IPS-18a (cell line): ENCODE measurements around the gene CDK4.

Experiments
- H3K27ac ChIP-seq: one replicate; pipeline ENCODE4 v1.5.1; 2013; ENCODE audit warnings: low read length
- H3K27me3 ChIP-seq: one replicate; pipeline ENCODE4 v1.6.1; 2013; ENCODE audit warnings: mild to moderate bottlenecking, low read length; ENCODE audit not compliant: control insufficient read depth, insufficient read depth
- H3K36me3 ChIP-seq: one replicate; pipeline ENCODE4 v1.6.1; 2013; ENCODE audit warnings: low read depth, low read length; ENCODE audit not compliant: control insufficient read depth
- H3K4me1 ChIP-seq: one replicate; pipeline ENCODE4 v1.6.1; 2013; ENCODE audit warnings: low read depth, low read length; ENCODE audit not compliant: control insufficient read depth
- H3K4me3 ChIP-seq: one replicate; pipeline ENCODE4 v1.5.1; 2013; ENCODE audit warnings: low read length
- H3K9ac ChIP-seq: one replicate; pipeline ENCODE4 v1.6.1; 2013; ENCODE audit warnings: mild to moderate bottlenecking, low read length, moderate library complexity
- H3K9me3 ChIP-seq: one replicate; pipeline ENCODE4 v1.6.1; 2013; ENCODE audit warnings: low read depth, low read length; ENCODE audit not compliant: control insufficient read depth

The CDK4 gene

DNA sequence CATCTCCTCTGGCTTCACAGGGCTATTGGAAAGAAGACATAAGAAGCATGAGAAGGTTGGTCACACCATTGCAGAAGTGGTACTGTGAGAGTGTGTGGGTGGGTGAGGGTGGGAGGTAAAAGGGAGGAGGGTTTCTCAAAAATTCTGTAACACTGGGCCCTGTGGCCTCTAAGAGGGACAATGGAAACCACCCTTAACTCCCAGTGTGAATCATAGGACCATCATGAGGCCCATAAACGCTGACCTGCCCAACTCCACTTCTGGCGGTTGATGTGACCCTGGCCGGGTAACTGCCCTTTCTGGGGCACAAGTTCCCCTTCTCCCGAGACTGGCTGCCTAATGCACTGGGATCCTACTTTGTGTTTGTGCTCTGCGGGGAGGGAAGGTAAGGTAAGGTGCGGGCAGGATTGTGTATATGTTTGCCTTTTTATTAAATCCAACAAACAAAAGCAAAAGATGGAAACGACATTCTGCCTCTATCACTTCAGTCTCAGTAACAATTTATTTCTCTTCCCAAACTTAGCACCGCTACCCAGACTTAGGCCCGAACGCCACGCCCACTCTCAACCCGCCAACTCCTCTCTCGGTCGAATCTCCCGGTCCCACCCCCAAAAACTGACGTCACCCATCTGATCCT, 19.2 kb upstream of the CDK4 start:
- H3K9me3 ChIP-seq: no peaks in the 10 kb centered on the region
- H3K4me3 ChIP-seq: peak overlapping the region; percentile 89
- peak overlapping the region; percentile 96 for H3K9ac ChIP-seq
- peak overlapping the region; percentile 96 for H3K27ac ChIP-seq
- peaks cover 26% of the 10 kb centered on the region for H3K36me3 ChIP-seq
- peaks cover 24% of the 10 kb centered on the region for H3K27me3 ChIP-seq
- peaks cover 13% of the 10 kb centered on the region for H3K4me1 ChIP-seq

DNA sequence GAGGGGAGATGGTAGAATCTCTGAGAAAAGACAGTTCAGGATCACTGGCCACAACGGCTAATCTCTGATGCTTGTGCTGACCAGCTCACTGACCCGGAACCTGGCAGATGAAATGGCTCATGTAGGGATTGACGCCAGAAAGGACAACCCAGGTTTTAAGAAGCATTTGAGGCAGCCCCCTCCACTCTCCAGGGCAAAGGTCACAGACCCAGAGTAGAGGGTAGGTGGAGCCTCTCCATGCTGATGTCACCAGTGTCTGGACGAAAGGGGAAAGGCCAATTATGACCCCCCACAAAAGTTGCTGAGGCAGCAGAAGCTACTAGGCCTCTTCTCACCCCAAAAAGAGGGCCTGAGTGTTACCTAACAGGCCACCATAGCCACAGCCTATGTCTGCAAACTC, 18.6 kb upstream of the CDK4 start:
- Histone ChIP-seq H3K4me3 (no peak overlapping the region), H3K9me3 (no peaks in the 10 kb centered on the region), H3K27ac (no peak overlapping the region), H3K9ac (no peak overlapping the region), H3K36me3 (peaks cover 26% of the 10 kb centered on the region), H3K4me1 (peaks cover 17% of the 10 kb centered on the region), H3K27me3 (peaks cover 30% of the 10 kb centered on the region)

DNA sequence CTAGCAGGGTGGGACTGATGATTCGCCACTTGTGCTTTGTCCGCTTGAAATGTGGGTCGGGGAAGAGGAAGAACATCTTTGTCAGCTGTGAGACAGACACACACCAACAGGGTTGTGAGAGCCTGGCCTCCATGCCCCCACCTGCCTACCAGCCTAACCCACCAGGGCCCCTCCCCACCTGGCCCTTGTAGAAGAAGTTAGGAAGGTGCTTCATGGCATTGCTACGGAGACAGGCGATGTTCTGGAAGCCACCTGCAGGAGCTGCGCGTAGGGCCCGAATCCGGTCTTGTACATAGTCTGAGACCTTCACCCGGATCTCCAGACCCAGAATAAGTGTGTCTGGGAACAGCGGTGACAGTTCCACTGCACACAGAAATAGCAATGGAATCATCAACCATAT, 17.5 kb upstream of the CDK4 start:
- no peak overlapping the region for H3K9ac ChIP-seq
- no peak overlapping the region for H3K27ac ChIP-seq
- H3K27me3 ChIP-seq: peaks cover 41% of the 10 kb centered on the region
- no peaks in the 10 kb centered on the region for H3K9me3 ChIP-seq
- no peak overlapping the region for H3K4me3 ChIP-seq
- peaks cover 17% of the 10 kb centered on the region for H3K4me1 ChIP-seq
- H3K36me3 ChIP-seq: peaks cover 26% of the 10 kb centered on the region

DNA sequence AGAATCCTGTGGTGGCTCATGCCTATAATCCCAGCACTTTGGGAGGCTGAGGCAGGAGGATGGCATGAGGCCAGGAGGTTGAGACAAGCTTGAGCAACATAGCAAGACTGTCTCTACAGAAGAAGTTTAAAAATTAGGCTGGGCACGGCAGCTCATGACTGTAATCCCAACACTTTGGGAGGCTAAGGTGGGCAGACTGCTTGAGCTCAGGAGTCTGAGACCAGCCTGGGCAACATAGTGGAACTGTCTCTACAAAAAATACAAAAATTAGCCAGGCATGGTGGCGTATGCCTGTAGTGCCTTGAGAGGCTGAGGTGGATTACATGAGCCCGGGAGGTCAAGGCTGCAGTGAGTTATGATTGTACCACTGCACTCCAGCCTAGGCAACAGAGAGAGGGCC, 15.8 kb upstream of the CDK4 start:
- H3K4me1 ChIP-seq: peaks cover 17% of the 10 kb centered on the region
- H3K27me3 ChIP-seq: peaks cover 51% of the 10 kb centered on the region
- no peak overlapping the region for H3K27ac ChIP-seq

DNA sequence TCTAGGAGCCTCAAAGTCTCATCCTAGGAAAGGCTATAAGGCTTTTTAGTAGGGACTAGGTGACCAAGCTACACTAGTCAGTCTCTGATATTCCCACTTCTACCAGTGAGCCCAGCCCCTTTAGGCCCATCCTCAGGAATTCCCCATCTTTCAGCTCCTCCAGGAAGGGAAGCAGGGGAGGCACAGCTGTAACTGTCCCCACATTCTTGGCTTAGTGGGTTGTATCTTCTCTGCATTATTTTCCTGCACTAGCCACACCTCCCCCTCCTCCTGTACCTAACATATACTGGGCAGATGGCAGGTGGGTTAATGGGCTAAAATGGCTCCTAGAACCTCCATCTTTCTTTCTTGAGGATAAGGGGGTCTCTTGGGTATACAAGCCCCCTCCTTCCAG, 15.2 kb upstream of the CDK4 start:
- Histone ChIP-seq H3K27me3 (peaks cover 55% of the 10 kb centered on the region), H3K9me3 (no peaks in the 10 kb centered on the region), H3K4me1 (peaks cover 17% of the 10 kb centered on the region), H3K27ac (no peak overlapping the region), H3K9ac (no peak overlapping the region), H3K4me3 (peak overlapping the region; percentile 58), H3K36me3 (peaks cover 26% of the 10 kb centered on the region)

More for the DNA sequence above, 15.8 kb upstream of the CDK4 start:
- Histone ChIP-seq H3K9me3 (no peaks in the 10 kb centered on the region), H3K36me3 (peaks cover 26% of the 10 kb centered on the region), H3K9ac (no peak overlapping the region), H3K4me3 (no peak overlapping the region)

DNA sequence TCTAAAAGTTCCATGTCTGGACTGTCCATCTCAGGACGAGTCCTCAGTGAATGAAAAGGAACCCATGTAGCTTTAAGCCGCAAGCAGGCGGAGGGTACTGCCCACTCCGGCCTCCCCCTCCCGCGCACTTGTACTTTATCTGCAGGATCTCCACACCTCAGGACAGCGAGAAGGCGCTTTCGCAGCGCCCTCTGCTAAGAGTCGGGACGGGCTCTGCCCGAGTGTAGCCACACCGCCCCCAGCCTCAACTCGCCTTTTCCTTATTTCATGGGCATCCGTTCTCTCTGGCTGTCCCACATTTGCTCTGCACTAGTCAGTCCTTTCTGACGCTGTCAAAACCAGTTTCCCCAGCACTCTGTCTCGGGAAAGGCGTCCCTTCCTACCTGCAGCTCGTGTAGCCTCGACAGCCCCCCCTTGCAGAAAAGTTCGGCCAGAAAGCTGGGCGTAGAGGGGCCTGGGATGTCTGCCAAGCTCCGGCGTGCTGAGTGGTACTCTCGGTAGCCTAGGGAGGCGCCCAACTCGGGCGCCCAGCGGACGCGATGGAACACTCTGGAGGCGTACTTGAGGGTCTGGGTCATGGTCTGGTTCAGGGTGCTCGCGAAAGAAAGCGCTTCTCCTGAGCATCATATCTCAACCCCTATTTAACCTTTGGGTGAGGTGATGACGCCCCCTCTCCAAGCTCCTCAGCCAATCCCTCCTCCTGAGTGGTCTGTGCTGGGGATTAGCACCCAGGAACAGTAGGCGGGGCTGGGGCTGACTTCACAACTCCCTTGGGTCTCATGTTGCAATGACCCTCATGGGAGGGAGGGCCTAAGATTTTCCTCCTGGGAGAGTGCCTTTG, 14.6 kb upstream of the CDK4 start, which contains the start of gene CYP27B1:
CYP27B1 (minus strand) TSS at position 615 of the 841 bp plus-strand sequence; CDS start at position 578, 37 bp downstream.
- H3K27ac ChIP-seq: no peak within 1 kb of the TSS
- peaks cover 17% of the 10 kb centered on the region for H3K4me1 ChIP-seq
- H3K4me3 ChIP-seq: peak within 1 kb of the TSS; percentile 58
- H3K36me3 ChIP-seq: peaks cover 26% of the 10 kb centered on the region
- no peaks in the 10 kb centered on the region for H3K9me3 ChIP-seq
- H3K27me3 ChIP-seq: peaks cover 55% of the 10 kb centered on the region
- peak within 1 kb of the TSS; percentile 19 for H3K9ac ChIP-seq

DNA sequence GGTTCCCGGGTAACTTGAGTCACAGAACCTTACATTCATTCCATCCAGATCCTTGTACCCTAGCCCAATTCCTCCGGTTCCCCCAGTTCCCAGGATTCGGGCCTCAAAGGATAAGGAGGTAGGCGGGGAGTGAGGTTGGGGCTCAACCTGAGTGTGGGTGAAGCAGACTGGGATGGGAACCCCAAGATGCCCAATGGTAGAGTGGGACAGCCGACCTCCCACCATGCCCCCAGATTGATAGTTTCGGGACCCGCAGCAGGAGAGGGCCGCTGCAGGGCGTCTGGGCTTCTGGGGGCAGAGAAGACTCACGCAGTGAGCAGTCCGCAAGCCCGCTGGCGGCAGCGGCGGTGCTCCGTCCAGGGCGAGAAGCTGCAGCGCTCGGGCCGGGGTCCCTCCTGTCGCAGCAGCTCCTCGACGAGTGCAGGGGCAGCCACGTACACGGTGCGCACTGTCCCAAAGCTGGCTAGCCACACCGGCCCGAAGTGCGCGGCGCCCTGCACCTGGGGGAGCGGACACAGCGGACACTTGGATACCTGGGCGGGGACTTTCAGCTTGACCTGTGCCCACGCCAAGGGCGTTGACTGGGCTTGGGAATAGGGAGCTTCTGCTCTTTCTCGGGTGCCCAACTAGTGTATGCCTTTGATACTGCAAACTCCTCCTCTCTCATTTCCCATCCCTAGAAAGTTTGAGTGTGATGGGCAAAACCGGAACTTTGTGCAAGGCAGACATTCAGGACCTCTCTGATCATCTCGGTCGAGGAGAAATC, 13.8 kb upstream of the CDK4 start:
- H3K27me3 ChIP-seq: peaks cover 55% of the 10 kb centered on the region
- H3K36me3 ChIP-seq: peaks cover 26% of the 10 kb centered on the region
- H3K4me1 ChIP-seq: peaks cover 17% of the 10 kb centered on the region
- H3K9me3 ChIP-seq: no peaks in the 10 kb centered on the region
- no peak overlapping the region for H3K27ac ChIP-seq
- peak overlapping the region; percentile 58 for H3K4me3 ChIP-seq
- H3K9ac ChIP-seq: no peak overlapping the region

DNA sequence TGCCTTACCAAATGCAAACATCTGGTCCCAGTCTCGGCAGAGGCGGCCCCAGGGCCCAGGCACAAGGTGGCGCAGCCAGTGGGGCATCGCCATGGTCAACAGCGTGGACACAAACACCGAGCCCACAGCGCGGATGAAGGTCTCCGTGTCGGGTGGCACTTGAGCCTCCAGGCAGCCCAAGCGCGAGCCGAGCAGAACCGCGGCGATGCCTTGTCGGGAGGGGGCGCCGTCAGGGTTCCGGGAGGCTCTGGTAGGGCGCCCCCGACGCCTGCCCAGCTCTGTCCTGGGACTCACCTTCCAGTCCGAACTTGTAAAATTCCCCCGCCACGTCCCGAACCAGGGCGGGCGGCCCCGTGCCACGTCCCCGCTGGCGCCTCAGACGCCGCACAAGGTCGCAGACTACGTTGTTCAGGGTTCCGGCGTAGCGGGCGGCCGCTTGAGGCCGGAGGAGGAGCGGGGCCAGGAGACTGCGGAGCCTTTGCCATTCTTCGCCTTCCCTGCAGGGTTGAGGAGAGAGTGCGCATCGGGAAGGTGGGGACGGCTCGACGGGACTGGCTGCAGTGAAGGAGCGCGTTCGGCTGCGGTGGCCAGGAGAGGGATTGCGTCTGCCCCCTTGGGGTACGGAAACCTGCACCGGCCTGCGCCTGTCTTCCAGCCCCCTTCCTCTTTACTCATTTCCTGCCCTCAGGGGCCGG, 13.0 kb upstream of the CDK4 start:
- Histone ChIP-seq H3K9ac (no peak overlapping the region), H3K36me3 (peaks cover 19% of the 10 kb centered on the region), H3K27me3 (peaks cover 55% of the 10 kb centered on the region), H3K27ac (no peak overlapping the region), H3K4me1 (peaks cover 17% of the 10 kb centered on the region), H3K9me3 (no peaks in the 10 kb centered on the region), H3K4me3 (peak overlapping the region; percentile 58)

DNA sequence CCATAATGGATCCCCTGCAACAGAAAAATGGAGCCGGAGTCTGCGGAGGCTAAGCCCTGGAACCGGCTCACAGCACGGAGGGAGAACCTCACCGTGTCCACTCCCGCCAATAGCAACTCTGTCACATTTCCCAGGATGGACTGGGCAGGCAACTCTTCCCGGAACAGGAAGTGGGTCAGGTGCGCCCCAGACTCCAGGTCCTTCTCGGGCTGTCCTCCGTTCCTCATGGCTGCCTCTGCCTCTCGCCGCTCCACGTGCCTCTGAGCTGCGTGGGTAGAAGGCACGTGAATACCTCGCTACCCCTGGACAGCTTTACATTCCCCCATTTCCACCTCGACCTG, 12.5 kb upstream of the CDK4 start:
- Histone ChIP-seq H3K27ac (no peak overlapping the region), H3K27me3 (peaks cover 55% of the 10 kb centered on the region), H3K36me3 (peaks cover 14% of the 10 kb centered on the region), H3K4me3 (peak overlapping the region; percentile 58), H3K9ac (no peak overlapping the region), H3K4me1 (peaks cover 17% of the 10 kb centered on the region), H3K9me3 (no peaks in the 10 kb centered on the region)

DNA sequence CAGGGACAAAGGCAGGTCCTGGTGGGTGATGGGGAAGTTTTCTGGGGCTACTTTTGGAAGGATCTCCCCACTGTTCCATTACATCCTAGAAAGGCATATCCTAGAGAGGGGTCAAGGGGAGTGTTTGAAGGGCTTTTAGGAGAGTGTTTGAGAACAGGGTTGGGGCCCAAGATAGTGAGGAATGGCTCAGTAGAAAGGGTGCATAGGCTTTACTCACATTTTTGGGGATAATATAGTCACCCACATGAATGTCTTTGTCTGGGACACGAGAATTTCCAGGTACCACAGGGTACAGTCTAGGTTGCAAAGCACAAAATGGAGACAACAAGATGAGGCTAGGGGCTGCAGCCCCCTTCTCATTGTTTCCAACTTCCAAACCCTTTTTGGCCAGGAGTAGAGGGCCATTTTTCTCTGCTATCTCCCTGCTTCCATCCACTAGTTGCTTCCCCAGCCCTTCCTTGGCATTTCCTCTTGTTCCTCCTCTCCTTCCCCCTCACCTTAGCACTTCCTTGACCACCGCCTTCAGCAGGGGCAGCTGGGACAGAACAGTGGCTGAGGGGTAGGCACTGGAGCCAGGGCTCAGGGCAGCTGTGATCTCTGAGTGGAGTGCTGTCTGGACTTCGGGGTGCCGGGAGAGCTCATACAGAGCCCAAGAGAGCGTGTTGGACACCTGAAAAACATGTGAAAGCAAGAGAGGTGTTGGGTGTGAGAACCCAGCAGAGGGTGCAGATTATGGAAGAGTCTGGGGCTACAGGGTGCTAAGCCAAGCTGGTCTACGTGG, 12.0 kb upstream of the CDK4 start:
- H3K9me3 ChIP-seq: no peaks in the 10 kb centered on the region
- peaks cover 17% of the 10 kb centered on the region for H3K4me1 ChIP-seq
- H3K27me3 ChIP-seq: peaks cover 55% of the 10 kb centered on the region
- H3K27ac ChIP-seq: no peak overlapping the region
- H3K36me3 ChIP-seq: peaks cover 9% of the 10 kb centered on the region
- peak overlapping the region; percentile 58 for H3K4me3 ChIP-seq
- H3K9ac ChIP-seq: no peak overlapping the region
